ENCODE measurements around the gene MGAT4C.
"Not testable (repeated sequence)": the region's sequence is repeated elsewhere in the genome, so short reads cannot be mapped to it uniquely, and the experiment has no call there.

The MGAT4C gene

DNA sequence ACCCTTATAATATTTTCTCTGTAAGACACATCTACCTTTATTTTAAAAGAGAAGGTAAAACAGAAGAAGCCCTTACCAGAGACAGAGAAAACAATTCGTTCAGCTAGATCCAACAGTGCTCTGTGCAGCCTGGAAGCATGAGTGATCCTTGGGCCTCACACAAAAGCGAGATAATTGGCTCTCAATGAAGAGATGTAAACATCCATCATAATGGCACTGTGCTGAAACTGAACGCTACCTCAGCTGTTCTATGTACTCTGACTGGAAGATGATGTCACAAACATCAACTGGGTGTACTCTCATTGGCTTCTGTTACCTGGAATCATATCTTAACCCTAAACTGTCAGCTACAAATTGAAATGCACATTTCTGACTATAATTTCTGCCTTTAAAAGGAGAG lies at the start of gene MGAT4C:
MGAT4C (minus strand) TSS at position 229 of the 400 bp plus-strand sequence.
- DNase-seq (ENCODE audit: low read depth in 2 of 2): no peak

DNA sequence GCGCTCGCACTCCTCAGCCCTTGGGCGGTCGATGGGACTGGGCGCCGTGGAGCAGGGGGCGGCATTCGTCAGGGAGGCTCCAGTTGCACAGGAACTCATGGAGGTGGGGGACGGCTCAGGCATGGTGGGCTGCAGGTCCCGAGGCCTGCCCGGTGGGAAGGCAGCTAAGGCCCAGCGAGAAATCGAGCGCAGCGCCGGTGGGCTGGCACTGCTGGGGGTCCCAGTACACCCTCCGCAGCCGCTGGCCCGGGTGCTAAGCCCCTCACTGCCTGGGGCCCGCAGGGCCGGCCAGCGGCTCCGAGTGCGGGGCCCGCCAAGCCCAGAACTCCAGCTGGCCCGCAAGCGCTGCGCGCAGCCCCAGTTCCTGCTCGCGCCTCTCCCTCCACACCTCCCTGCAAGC lies 40.2 kb upstream of the MGAT4C start:
- not testable (repeated sequence) for DNase-seq (ENCODE audit: low read depth in 2 of 2)

DNA sequence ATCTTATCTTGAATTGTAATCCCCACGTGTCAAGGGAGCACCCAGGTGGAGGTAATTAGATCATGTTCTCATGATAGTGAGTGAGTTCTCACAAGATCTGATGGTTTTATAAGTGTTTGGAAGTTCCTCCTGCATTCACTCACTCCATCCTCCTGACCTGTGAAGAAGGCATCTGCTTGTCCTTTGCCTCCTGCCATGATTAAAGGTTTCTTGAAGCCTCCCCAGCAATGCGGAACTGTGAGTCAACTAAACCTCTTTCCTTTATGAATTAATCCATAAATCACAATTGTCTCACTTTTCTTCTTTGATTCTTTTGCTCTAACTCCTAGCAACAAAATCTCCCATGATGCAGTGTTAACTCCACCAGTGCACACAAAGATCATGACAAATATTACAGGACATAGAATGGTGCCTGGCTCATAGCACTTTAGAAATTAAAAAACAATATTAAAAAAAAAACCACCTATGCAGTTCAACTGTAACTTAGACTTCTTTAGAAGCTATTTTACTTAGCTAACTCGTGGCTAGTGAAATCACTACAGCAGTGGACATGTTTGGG lies 37.6 kb upstream of the MGAT4C start:
- no peak for DNase-seq (ENCODE audit: low read depth in 2 of 2)

DNA sequence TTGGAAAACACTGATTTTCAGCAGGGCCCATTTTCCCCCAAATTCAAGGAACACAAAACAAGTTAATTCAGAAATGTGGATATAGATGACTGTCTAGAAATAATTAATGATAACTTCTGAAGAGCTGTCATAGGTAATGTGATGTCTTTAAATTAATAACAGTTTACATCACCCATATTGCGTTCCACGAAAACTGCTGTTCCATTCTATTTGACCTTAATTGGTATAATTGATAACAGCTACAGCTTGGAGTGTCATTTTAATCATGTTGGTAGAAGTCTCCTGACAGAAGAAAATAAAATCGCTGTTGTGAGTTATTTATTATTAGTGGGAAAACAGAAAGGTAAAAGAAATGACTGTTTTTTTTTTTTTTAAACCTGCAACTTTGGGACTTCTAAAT lies 36.3 kb upstream of the MGAT4C start:
- no peak for DNase-seq (ENCODE audit: low read depth in 2 of 2)

DNA sequence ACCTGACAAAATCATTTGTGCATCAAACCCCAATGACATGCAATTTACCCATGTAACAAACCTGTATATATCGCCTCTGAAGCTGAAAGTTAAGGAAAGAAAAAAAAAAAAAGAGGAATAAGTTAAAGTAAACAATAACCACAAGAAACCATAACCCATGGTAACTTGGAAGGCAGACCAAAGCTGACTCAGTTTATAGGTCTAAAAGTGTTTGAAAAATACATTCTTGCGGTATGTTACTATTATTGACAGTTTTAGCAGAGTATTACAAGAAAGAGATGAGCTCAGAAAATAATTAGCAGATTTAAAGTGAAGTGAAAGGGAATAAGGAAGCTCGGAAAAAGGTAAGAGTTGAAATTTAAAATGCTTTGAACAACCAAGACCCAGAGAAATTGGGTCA lies 34.4 kb upstream of the MGAT4C start:
- DNase-seq (ENCODE audit: low read depth in 2 of 2): no peak

DNA sequence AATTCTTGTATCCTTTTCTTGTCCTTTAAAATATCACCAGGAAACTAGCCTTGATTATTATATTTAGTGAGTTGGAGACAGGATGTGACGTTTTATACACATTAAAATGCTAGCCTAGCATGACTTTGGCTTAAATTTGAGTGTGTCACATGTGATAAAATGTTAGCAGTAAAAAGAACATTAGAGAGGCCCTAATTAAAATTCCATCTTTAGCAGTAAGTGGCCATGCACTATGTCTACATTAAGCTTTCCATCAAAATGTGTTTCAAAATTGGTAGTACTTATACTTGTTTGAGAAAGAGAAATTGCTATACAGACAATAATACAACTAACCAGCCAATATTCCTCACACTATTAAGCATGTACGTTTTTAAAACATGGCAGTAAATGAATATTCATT lies 29.9 kb upstream of the MGAT4C start:
- no peak for DNase-seq (ENCODE audit: low read depth in 2 of 2)

DNA sequence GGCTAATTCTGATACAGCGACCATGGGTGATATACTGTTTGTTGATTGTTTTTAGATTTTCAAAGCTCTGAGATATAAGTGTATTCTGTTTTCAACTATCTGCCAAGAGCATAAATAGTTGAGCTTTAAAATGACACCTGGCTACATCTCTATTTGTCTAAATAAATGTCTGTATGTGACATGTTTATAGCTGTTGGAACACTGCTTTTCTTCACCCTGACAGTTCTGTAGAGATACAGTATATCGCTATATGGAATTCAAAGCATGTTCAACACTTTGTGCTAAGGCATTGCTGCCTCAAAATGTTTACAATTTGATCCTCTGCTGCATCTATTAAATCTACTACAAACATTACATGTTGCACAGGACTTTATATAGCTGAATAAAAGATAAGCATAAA lies 27.4 kb upstream of the MGAT4C start:
- DNase-seq (ENCODE audit: low read depth in 2 of 2): no peak

DNA sequence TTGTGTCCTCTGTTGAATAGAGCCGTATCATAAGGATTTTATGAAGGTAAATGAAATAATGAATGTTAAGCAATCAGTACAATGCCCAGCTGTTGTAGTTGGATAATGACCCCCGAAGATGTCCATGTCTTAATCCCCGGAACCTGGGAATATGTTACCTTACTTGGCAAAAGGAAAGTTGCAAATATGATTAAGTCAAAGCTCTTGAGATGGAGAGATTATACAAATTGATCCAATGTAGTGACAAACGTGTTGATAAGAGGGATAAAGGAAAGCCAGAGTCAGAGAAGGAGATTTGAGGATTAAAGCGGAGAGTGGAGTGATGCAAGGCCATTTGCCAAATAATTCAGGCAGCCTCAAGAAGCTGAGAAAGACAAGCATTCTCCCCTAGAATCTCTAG lies 19.2 kb upstream of the MGAT4C start:
- DNase-seq (ENCODE audit: low read depth in 2 of 2): no peak

DNA sequence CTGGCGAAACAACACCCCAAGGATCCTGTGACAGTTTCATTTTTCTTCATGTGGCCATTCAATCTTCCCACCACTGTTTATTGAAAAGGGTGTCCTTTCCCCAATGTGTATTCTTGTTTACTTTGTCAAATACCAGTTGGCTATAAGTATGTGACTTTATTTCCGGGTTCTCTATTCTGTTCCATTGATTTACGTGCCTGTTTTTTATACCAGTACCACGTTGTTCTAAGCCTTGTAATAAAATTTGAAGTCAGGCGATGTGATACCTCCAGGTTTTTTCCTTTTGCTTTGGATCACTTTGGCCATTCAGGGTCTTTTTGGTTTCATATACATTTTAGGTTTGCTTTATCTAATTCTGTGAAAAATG lies 9.1 kb upstream of the MGAT4C start:
- DNase-seq (ENCODE audit: low read depth in 2 of 2): no peak

DNA sequence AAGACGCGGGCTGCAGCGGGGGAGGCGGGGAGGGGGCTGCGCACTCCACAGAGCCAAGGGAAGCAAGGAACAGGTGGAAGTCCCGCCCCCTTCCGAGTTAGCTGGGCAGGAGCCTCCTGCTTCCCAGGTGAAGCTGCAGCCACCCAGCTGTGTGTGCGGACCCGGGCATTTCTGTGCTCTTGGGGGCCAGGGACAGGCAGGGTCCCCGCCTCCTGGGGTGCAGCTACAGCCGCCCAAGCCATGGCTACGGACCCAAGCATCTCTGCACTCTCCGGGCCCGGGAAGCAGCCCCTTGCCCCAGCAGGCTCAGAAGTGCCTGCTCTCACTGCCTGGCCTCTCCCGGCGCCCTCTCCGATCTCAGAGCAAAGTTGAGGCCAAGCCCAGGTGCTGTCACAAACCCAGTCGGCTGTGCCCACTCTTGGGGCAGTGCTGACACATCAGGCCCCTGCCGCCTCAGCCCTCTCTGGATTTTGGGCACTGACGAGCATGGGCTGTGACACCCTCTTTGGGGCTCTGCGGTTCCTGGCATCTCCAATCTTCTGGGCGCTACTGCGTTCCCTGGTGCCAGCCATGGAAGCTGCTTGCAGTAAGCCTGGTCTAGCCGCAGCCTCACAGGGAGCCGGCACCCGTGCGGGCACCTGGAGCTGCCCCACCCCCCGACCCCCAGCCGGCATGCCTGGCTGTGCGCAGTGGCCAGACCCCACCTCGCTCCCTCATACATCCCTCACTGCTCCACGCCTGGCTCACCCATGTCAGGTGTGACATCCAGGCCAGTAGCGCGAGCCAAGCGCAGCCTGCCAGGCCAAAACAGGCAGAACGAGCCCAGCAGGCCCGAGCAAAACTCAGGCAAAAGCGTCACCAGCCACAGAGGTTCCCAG lies 8.5 kb upstream of the MGAT4C start:
- DNase-seq (ENCODE audit: low read depth in 2 of 2): no peak

DNA sequence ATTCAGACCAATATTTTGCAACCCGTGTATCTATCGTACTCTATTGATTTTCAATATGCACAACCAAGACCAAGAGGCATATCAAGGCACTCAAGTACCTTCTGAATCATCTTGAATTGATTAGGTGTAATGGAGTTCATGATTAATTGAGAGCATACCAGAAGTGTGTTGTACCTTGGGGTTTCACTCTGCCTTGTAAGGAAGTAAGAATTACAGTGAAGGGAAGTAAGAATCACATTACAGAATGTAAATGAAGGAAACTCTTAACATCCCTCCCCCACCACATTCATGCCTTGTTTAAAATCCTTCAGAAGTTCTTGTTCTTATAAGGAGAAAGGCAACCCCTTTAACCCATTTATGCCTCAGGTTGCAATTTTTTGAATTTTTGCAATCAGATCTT lies 5.4 kb upstream of the MGAT4C start:
- no peak for DNase-seq (ENCODE audit: low read depth in 2 of 2)

DNA sequence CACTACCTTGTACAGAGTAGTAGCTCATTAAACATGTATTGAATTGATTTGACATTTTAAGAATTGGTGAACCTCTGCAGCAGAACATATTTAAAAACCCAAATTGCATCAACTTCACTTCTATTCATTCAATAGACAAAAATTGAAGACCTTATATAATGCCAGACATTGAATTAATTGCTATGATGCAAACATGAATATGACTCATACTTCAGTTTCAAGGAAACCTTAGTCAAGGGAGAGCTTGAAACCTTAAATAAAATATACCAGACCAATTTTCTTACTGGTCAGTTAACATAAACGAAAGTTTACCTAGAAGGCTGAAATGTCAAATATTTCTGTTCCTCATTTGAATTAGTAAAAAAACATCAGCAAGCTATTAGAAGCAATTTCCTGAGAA lies 5.0 kb upstream of the MGAT4C start:
- DNase-seq (ENCODE audit: low read depth in 2 of 2): no peak

DNA sequence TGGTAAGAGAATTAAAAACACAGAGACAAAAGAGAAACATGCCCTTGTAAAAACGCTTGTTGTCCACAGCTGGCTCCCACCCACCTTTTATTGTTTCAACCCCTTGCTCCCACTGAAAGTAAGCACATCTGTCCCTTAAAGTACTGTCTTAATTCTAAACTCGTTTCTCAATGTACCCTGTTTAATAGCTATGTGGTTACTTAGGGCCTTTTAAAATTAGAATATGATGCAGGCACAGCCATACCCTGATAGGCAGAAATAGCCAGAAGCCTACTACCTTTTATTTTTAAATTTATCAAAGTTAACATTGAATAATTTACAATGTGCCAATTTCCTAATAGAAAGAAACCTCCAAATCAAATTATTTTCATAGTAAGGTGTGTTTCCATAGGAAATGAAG lies 4.0 kb upstream of the MGAT4C start:
- DNase-seq (ENCODE audit: low read depth in 2 of 2): no peak

DNA sequence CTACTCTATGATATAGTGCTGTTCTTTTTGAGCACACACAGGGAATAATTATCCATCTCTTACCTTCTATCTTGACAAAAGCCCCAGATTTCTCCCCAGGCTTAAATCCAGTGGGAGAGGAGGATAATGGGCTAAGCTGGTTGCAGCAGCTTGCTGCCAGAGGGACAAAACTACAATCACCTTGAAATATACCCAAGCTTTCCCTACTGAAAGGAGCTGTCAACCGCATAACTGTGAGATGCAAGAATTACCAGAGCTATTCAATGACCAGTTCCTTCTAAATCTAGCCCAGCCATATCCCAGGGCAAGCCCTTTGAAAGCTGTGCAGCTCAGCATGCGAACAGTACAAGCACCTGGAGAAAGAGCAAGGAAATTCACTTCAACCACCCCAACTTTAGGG lies 943 bp upstream of the MGAT4C start:
- DNase-seq (ENCODE audit: low read depth in 2 of 2): no peak

DNA sequence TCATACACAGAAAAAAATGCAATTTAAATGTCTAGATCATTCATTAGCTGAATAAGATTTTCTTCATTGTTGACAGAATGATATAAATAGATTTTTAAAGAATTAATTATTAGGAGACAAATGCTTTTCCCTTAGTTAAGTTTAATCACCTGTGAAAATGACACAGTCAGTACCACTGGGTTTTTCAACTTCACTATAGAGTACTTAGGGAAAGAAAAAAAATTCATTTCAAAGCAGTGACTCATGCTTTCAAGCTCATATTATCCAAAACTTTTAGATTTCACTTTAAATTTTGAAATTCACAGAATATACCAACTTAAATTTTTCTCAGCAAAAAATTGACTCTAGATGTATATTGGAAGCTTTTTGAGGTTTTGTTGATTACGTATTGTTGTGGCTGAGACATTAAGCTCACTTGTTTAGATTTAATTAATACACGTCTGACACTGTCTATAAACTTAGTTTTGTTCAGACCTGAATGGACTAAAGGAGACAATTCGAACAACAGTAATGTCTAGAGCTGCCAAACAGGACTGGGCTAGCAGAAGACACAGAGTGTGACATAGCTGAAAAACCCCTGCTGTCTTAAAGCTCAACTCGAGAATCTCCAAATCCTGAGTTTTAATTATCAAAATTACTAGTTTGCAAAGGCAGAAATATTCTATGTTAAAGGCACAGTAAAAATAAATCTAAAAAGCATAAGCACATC lies 1.6 kb downstream of the MGAT4C start:
- DNase-seq (ENCODE audit: low read depth in 2 of 2): no peak

DNA sequence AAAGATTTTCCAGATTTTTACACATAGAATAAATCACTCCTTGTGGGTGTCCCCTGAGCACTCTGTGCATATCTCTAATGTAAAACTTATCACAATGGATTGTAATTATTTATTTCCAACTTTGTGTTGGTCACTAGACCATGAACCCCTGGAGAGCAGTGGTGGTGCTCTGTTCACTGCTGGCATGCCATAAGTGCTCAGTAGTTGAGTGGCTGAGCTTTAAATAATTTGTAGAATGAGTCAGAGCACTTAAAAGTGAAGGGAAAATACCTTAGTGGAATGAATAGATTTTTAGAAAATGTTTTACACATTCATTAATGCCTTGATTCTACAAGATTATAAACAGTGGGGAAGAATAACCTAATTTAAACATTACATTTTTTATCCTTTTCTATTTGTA lies 6.3 kb downstream of the MGAT4C start:
- DNase-seq (ENCODE audit: low read depth in 2 of 2): no peak

DNA sequence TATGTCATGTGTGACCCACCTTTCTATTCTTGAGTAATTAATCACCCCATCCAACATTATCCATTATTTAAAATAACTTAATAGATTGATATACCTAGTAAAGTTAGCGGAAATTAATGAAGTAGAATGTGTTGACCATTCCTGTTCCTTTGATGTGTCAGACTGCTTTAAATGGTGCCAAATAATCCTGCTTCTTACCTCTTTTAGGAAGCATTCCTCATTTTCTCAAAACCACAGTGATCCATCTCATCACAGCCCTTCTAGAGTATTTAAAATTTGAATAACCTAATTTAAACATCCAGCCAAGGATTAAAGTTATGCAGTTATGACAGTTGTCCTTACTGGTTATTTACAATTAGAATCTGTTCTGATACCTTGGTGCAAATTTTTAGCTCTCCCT lies 6.9 kb downstream of the MGAT4C start:
- DNase-seq (ENCODE audit: low read depth in 2 of 2): no peak

DNA sequence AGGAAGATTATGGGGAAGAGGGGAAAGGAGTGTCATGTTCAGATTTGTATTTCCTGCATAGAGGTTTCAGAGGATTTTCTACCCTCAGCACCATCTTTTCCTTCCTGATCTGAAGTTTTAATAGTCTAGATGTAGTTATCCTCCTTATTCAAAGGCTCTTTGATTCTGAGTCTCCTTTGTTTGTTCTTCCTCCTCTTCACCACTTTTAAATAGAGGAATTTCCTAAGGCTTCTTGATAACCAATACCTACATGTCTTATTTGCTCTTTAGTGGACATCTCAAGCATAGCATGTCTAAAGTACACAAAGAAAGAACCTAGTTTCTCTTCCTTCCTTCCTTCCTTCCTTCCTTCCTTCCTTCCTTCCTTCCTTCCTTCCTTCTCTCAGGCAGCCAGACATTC lies 8.3 kb downstream of the MGAT4C start:
- DNase-seq (ENCODE audit: low read depth in 2 of 2): no peak

DNA sequence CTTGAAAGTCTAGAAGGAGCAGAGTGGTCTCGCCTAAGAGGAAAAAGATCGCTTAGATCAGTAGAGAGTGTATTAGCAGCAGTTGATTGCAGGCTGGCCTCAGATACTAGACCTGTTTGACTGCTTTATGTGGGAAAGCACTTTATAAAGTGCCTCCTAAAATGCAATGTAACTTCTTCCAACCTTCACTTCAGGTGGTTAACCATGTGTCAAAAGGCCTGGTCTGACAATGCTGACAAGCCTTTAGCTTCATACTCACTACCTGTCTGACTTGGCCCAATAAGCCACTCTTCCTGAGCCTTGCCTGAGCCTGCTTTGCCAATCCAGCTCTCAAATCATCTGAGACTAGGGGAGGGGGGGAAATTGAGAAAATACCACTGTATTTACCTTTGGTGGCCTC lies 14.6 kb downstream of the MGAT4C start:
- no peak for DNase-seq (ENCODE audit: low read depth in 2 of 2)

DNA sequence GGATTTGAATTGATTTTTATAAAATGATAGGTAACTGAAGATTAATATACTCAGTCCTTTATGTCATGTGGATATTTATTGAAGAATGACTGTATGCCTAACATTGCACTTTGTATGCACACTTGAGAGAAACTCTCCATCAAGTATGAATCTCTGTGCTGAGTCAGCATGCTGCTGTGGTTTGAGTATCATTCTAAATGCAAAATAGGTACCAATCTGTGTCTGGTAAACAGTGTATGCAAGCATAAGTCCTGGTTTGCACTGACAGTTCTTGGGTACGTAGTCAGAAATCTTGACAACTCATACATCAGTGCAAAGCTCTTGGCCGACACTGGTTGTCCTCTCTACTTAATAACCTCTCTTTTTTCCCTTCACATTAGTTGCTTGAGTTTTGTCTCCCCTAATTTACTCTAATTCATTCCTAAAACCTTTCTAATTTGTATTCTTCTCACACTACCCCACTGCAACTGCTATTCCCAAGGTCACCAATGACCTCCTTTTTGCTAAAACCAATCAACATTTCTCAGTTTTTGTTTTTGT lies 21.8 kb downstream of the MGAT4C start:
- no peak for DNase-seq (ENCODE audit: low read depth in 2 of 2)

DNA sequence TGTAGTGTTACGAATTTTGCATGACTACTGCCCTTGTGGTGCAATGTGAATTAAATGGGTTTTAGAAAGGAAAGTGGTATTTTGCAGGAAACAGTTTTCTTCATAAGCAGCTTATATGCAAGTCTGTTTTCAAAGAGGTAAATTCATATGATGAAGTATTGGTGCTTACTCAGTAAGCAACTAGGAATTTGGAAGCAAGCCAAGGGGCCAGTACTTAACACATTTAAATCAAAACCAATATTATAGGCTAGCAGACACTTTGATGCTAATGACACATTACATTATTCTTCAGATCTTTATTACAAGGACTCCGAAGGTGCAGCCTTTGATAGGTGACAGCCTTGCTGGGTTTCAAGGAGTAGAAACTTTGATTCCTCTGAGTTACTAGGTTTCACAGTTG lies 23.1 kb downstream of the MGAT4C start:
- DNase-seq (ENCODE audit: low read depth in 2 of 2): no peak

DNA sequence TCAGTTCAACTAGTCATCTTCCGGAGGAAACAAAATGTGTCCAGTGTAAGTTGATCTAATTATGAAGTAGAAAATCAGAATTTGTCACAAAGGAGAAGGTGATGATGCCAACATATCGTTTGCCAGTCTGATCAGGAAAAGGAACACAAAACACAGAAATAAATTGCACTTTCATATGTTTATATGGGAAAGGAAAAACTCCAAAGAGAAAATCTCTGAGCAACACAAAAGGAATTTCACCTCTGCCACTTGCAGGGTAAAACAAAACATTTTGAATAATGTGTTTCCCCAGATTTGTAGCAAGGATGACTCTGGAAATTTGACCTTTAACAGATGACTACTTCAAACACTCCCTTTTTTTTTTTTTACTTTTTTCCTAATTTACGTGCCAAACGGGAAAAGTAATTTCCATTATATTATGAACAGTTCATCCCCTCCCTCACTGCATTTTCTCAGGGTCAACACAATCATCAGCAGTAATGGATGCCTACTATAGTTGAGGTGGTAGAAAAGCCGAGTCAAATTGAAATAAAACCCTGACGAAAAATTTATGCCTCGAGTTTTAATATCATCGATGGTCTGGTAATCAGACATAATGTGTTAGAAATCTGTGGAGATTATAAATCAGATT lies 25.6 kb downstream of the MGAT4C start:
- DNase-seq (ENCODE audit: low read depth in 2 of 2): no peak
